ENCODE data around the gene SMARCAL1.

- TF ChIP-seq POLR2A (IDR thresholded peaks at IDR 0.05): no peak
- peak; percentile 32 to 88 (median 83) for TF ChIP-seq CTCF (IDR thresholded peaks at IDR 0.05)
These were observed 107.0 kb downstream of the SMARCAL1 start for GRCh38 chr2:216519154-216519762.
